ENCODE results near the gene CEACAM19.

The CEACAM19 gene

DNA sequence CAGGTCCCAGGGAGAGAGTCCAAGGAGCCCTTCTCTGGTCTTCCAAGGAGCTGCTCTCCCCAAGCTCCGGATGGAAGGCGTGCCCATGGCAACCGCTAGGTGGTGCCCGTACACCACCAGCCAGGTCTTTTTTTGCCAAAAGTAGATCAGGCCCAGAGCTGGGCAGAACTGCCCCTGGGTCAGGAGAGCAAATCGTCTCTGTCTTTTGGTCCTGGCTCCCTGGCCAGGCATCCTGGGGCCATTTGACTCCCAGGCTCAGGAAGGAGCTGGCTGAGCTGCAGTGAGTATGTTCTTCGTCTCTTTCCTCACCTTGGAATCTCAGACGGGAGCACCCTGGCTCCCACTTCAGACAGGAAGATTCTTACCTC lies 52.7 kb downstream of the CEACAM19 start:
- peak; percentile 45 for DNase-seq

DNA sequence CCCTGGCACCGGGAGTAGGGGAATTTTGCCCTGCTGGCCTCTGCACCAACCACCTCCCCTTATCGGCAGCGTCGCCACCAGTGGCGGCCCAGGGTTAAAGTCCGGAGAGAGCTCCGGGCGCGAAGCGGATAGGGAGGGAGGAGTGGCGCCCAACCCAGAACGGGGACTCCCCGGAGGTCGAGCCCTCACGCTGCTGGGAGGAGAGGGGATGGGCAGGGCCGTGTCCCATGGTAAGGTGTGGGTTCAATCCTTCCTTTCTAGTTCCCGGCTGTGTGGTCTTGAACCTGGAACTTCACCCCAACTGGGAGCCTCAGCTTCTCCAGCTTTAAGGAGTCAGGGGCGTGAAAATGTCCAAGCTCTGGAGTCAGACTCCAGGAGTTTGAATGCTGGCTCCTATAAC lies 54.0 kb downstream of the CEACAM19 start:
- no peak for DNase-seq

DNA sequence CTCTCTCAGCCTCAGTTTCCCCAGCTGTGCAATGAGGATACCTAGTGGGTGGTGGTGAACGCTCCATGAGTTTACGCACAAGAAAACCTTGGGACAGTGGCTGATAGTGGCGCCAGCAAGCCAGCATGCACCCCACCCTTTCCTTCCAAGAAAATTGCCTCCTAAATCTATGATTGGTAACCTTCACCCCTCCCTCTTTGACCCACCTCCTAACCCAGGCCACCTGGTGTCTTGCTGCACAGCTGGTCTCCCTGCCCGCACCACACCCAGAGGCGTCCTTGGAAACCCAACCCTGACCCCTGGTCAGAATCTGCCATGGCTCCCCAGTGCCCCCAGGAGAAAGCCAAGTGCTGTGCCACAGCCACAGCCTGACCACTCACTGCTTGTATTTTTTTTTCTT lies 54.4 kb downstream of the CEACAM19 start:
- no peak for DNase-seq

DNA sequence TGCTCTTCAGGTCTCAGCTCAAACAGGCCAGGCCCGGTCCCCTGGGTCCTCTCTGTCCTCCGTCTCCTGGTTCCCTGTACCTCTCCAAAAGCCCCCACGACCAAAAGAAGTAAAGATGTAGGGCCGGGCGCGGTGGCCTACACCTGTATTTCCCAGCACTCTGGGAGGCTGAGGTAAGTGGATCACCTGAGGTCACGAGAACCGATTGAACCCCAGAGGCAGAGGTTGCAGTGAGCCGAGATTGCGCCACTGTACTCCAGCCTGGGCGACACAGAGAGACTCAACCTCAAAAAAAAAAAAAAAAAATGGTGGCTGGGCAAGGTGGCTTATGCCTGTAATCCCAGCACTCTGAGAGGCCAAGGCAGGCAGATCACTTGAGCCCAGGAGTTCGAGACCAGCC lies 55.2 kb downstream of the CEACAM19 start:
- no peak for DNase-seq

DNA sequence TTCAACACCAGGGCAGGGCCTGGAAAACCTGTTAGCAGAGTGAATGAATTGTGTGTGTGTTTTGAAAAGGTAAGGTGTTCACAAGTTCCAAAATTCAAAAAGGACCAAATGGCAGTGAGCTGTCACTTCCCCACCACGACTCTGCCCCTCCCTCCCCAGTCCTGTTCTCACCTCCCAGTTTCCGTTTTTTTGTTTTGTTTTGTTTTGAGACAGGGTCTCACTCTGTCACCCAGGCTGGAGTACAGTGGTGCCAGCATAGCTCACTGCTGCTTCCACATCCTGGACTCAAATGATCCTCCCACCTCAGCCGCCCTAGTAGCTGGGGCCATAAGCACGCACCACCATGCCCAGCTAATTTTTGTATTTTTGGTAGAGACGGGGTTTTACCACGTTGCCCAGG lies 56.9 kb downstream of the CEACAM19 start:
- no peak for DNase-seq

DNA sequence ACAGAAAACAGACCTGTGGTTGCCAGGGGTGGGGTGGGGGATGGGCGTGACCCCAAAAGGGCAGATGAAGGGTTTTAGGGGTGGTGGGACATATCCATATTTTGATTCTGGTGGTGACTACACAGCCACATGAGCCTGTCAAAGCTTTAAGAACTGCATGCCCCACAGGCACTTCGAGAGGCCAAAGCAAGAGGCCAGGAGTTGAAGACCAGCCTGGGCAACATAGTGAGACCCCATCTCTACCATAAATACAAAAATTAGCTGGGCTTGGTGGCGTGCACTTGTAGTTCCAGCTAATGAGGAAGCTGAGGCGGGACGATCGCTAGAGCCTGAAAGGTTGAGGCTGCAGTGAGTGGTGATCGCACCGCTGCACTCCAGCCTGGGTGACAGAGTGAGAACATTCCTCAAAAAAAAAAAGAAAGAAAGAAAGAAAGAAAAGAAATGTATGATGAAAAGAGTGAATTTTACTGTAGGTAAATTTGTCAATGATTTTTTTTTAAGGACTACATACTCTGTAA lies 58.3 kb downstream of the CEACAM19 start:
- no peak for DNase-seq

DNA sequence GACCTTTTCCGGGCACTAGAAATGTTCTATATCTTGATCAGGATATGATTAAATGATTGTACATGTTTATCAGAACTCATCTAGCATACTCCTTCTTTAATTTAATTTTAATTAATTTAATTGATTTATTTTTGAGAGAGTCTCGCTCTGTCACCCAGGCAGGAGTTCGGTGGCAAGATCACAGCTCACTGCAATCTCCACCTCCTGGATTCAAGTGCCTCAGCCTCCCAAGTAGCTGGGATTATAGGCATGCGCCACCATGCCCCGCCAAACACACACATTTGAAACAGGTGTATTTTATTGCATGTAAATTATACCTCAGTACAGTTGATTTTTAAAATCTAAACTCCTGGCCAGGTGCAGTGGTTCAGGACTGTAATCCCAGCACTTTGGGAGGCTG lies 59.8 kb downstream of the CEACAM19 start:
- no peak for DNase-seq

DNA sequence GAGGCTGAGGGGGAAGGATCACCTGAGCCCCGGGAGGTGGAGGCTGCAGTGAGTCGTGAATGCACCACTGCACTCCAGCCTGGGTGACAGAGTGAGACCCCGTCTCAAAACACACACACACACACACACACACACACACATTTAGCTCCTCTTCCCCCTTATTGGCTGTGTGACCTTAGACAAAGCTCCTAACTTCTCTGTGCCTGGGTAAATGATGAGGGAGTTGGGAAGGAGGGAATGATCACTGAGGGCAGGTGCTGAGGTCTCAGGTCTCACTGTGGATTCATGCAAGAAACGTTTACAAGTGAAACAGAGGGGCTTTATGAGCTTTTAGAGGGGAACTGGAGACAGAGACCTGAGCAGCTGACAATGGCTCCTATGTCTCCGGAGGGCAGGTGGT lies 60.3 kb downstream of the CEACAM19 start:
- DNase-seq, result no peak

DNA sequence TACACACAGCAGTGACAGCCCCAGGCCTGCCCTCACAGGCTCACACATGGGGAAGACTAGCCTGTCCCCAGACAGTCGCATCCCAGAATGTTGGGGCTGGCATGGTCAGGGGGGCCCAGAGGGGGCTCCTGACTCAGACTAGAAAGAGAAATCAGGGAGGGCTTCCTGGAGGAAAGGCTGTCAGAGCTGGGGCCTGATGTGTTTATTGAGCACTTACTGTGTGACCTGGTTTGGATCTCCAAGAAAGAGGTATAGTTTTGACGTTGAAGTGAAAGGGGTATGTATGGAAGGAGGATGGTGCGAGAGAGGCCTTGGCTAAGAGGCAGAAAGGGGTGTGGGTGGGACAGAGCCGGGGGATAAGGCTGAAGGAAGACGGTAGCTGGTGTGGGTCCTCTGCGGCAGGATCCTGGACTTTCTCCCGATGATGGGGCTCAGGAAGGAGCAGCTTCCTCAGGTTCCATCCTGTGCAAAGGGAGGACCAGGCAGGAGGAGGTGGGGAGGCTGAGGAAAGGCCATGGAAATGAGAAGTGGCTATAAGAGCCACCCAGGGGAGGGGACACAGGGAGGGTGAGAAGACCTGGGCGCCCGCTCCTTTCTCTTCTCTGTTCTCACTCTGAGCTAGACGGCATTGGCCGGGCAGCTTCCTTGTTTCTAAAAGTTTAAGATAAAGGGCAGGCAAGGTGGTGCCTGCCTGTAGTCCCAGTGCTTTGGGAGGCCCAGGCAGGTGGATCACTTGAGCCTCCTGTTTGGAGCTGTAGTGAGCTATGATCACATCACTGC lies 61.1 kb downstream of the CEACAM19 start:
- no peak for DNase-seq
